Stimulated activated CD4-positive, alpha-beta T cell treated with anti-CD3 and anti-CD28 coated beads, TNF-alpha, amount 100 ng/mL, for 24 hours (primary cell): ENCODE results near the gene MYO9A.

Experiments used
- DNase-seq, 3 experiments: peaks; one replicate each; pipeline ENCODE4 v3.0.0-alpha.2; 2020; ENCODE audit warnings: low read depth in 3 of 3

MYO9A gene

DNA sequence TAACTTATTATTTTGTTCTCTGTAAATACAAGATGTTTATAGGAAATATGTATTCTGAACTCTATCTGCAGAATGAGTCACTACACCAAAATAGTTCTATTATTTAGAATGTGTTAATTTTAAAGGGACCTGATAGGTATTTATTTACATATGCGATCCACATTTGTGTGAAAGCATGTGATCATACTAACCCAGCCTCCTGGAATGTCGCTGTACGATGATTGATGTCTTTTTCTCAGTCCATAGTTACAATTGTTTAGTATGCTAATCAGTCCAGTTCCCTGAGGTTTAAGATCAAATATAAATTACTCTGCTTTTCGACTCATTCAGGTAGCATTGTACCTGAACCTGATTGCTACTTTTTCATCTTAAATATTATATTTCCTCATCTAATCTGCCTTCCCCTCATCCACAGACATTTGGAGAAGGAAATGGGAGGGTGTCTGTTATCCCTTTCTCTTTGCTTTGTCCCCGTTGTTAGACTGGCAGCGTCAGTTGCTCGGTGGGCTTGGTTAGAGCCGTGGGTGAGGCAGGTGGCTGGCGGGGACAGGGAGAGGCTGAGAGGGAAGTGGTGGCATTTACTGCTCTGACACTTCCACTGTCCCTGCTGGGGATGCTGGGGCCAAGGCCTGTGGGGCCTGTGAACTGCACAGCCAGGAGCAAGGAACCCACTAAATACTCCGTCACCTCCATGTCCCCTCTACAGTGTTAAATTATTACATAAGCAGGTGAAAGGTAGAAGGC lies 335.4 kb downstream of the MYO9A start:
- DNase-seq, result no peak

GRCh38 chr15:71781965-71782265 lies 336.0 kb downstream of the MYO9A start:
- no peak for DNase-seq

DNA sequence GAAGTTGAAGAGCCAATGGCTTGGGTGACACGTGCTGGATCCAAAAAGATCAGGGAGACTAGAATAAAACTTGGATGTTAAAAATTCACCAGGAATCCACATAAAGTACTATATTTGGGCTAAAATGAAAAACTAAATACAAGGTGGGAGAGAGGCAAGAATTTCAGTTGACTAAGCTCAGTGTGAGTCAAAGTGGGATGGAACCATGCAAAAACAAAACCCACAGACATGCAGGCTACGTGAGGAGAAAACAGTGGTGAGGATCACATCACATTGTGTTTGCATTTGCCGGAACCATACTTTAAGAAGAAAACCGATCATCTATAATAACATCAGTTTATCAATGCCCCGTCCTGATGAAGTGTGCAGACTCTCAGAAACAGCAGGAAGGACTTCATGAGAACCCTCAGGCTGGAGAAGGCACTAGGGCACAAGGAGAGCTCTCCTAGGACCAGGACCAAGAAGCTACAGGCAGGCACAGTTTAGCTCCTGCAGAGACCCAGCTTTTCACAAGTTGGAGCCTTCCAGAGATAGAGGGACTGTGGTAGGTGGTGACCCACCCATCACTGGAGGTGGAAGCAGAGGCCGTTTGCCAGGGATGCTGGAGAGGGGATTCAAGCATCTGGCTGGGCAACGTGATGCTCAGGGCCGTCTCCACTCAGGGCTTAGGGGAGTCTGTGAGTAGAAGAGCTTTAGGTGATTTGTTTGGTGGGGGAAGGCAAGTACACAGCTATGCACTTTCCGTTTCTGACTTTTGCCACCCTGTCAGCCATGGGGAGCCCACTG lies 336.6 kb downstream of the MYO9A start:
- DNase-seq, result no peak

DNA sequence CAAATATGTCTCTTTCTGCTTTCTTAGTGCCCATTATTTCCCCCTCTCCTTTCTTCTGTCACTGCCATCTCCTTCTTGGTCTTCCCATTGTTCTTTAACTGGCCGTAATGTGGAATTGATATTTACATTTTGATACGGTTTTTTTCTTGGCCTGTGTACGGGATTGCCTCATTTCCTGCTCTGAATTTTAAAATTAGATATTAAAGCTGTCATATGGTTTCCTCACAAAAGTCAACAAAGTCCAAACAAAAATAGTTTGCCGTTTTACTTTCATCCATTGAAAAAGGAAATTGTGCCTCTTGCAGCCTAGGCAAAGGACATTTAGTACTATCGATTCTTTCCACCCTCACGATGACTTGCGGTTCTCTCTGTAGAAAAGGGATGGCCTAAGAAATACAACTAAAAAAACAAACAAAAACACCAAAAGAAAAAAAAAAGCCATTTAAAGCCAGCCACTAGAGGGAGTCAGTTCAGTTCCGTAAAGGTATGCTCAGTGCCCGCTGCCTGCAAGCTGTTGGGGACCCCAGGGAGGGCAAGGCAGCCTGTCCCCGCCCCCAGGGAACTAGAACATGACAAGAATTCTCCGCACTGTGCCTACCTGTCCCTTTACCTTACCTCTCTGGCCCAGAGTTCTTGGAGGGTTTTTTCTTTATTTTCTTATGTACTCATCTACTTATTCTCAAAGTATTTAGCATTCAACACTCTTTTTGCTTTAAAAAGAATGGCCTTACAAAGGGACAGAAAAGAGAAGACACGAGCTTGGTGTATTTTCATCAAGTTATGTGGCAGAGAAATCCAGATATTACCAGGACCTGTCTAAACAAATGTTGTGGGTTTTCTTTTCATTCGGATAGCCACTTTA lies 337.6 kb downstream of the MYO9A start:
- no peak for DNase-seq

DNA sequence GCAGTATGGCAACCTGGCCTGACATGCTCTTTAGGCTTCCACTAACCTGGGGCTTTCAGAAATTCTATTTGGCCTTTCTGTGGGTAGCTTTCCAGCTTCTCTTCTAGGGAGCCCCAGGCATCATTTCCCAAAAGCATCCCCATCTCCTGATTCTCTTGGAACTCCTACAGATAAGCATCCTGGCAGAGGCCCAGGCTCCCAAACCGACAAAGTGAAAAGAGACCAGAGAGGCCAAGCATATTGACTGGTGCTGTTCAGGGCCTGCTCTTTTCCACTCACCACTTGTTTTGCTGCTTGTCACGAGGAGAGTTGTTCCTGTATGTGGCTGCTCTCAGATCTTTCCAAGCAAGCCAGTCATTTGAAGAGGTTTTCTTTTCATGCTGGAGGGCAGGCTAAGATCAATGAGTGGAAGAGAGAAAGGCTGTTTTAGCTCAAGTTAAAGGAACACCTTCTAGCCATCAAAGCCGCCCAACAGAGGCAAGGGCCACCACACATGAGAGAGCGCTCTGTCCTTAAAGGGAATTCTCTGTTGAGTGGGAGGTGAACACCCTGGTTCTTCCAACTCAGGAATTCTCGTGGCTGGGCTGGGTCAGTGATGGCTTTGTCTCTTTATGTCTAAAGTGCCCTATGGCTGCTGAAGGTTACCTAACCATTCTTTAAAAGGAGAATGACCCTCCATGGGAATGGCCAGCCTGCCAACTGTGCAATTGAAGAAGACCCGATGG lies 338.7 kb downstream of the MYO9A start:
- DNase-seq, result no peak

DNA sequence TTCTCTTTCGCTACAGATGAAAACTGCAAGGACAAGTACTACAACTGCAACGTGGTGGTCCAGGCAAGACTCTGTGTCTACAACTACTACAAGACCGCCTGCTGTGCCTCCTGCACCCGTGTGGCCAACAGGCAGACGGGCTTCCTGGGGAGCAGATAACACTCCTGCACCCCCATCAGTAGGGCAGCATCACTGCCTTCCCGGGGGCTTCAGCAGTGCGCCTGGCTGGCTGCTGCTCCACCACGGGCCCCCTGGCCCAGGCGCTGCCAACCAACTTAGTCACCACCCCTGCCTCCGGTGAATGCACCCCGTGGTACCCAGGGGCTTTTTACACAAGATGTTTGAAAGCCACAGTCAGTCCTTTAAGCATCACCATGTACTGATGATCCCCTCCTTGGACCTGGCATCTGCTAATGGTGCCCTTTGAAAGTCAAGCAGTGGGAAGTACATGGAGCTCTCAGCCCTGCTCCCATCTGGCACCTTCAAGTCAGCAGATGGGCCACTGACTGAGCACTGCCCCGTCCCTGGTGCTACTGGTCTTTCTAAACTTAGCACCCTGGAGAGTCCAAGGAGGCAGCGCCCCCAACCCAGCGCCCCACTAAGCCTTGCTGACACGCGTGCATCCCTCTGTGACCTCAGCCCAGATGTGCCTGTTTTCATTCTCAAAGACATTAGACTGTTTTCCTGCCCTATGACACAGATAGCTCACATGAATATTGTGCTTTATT lies 340.6 kb downstream of the MYO9A start:
- no peak for DNase-seq

DNA sequence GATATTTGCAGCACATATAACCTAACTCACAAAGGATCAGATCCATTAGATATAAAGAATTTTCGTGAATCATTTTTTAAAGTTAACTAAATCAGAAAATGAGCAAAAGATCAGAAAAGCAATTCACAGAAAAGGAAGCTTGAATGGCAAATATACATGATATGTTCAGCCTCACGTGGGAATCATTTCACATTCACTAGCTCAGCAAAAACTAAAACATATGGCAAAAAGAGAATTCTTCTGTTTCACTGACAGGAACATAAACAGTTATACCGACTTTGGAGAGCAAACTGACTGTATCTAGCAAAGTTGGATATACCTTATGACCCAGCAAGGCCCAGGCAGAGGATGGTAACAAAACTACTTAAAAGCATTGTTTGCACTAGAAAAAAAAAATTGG lies 341.6 kb downstream of the MYO9A start:
- DNase-seq, result no peak

DNA sequence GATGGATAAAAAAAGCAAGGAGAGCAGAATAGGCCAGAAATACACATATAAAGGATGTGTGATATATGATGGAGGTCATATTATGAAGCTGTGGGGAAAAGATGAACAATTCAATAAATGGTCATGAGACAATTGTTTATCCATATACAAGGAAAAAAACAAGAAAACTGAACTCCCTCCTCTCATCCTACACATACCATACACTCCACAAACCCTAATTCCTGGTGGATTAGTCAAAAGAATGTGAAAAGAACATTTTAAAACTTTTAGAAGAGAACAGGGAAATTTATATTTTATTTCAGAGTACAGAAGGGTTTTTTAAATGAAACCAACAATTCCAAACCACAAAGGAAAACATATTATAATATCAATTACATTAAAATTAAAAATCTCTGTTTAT lies 342.1 kb downstream of the MYO9A start:
- DNase-seq, result no peak

- no peak for DNase-seq
Measured at GRCh38 chr15:71773206-71773859, 344.6 kb downstream of the MYO9A start.
